ENCODE data around the gene PMS2.
"Not testable (repeated sequence)": the region's sequence is repeated elsewhere in the genome, so short reads cannot be mapped to it uniquely, and the experiment has no call there.

Gene PMS2, protein sequence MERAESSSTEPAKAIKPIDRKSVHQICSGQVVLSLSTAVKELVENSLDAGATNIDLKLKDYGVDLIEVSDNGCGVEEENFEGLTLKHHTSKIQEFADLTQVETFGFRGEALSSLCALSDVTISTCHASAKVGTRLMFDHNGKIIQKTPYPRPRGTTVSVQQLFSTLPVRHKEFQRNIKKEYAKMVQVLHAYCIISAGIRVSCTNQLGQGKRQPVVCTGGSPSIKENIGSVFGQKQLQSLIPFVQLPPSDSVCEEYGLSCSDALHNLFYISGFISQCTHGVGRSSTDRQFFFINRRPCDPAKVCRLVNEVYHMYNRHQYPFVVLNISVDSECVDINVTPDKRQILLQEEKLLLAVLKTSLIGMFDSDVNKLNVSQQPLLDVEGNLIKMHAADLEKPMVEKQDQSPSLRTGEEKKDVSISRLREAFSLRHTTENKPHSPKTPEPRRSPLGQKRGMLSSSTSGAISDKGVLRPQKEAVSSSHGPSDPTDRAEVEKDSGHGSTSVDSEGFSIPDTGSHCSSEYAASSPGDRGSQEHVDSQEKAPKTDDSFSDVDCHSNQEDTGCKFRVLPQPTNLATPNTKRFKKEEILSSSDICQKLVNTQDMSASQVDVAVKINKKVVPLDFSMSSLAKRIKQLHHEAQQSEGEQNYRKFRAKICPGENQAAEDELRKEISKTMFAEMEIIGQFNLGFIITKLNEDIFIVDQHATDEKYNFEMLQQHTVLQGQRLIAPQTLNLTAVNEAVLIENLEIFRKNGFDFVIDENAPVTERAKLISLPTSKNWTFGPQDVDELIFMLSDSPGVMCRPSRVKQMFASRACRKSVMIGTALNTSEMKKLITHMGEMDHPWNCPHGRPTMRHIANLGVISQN

DNA sequence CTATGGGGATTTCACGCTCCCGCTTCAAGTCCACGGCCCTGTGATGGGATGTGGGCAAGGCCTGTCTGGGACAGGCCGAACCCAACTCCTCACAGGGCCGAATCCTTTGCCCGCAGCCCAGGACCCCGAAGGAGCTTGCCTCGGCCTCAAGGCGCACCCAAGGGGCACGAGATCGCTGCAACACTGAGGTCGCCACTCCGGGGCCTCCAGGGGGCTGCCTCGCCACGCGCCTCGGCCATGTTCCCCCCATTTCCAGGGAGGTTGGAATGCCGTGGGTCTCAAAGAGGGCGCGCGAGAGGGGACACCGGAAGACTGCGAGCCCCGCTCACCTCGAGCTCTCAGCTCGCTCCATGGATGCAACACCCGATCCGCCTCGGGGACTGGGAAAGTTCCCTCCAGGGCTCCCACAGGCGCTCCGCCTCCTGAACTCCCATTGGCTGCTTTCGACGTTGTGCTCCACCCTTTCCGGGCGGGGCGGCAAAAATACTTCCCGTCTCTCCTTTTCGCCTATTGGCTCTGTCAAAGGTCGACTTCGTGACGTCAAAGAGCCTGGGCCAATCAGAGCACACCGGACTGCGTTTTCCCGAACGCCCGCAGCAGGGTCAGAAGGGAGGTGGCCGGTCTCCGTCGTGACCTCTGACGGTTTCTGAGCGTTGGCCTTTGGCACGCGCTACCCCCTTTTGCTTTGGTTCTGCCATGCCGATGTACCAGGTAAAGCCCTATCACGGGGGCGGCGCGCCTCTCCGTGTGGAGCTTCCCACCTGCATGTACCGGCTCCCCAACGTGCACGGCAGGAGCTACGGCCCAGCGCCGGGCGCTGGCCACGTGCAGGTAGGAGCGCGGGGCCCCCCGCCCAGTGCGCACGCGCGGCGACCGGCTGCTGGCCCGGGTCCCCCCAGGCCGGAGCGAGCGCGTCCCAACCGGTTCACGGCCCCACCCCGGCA is at the start of gene PMS2, which contains the start of gene AIMP2:
PMS2 (minus strand) TSS at position 382 of the 944 bp plus-strand sequence; CDS start at position 352, 30 bp downstream.
AIMP2 (plus strand) TSS at position 605 of the 944 bp plus-strand sequence; CDS start at position 697, 92 bp downstream.
- peak; percentile 99 to 100 for DNase-seq

GRCh38 chr7:6057316-6058129 is 48.7 kb upstream of the PMS2 start:
- DNase-seq, result no peak

GRCh38 chr7:6056616-6057015 is 47.8 kb upstream of the PMS2 start:
- DNase-seq, result no peak

DNA sequence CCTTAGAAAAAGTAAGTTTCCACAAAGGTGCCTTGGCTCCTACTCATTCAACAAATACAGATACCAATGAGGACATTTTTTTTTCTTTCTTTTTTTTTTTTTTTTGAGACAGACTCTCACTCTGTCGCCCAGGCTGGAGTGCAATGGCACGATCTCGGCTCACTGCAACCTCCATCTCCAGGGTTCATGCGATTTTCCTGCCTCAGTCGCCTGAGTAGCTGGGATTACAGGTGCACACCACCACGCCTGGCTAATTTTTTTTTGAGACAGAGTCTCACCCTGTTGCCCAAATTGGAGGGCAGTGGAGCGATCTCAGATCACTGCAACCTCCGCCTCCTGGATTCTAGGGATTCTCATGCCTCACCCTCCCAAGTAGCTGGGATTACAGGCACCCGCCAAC is 42.3 kb upstream of the PMS2 start:
- not testable (repeated sequence) for DNase-seq

DNA sequence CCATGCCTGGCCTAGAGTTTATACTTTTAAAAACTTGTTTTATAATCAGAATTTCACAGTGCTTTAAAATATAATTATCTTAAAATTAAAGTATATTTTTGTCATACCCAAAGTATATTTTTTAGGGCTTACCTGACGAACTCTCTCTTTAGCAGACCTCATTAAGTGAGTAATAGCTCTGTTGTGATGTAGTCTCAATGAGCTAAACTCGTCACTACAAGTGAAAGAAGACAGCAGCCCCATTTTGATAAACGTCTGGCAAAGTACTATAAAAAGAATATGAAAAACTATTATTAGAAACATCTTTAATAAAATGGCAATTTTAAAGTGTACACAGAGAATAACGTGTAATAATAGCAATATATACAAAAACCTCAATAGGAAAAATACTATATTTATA is 40.9 kb upstream of the PMS2 start:
- no peak for DNase-seq

DNA sequence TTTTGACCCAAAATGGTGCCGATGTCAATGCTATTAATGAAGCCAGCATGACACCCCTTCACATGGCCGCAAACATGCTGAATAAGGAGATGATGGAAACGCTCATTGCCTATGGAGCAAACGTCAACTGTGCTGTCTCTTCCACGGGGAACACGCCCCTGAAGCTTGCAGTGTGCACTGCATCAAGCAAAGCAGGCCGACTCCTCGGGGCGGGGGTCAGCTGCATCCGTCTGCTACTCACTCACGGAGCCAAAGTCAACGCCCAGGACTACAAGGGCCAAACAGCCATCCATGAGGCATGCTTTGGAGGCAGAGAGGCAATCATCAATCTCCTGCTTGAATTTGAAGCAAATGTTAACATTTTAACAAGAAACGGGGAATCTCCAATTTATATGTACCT is 26.8 kb upstream of the PMS2 start:
- DNase-seq, result no peak

- no peak for DNase-seq
Observed at GRCh38 chr7:6035165-6035564, 26.3 kb upstream of the PMS2 start.

- no peak for DNase-seq
Observed at GRCh38 chr7:6032641-6033040, 23.8 kb upstream of the PMS2 start.

- no peak for DNase-seq
Observed at GRCh38 chr7:6032167-6032566, 23.3 kb upstream of the PMS2 start.

DNA sequence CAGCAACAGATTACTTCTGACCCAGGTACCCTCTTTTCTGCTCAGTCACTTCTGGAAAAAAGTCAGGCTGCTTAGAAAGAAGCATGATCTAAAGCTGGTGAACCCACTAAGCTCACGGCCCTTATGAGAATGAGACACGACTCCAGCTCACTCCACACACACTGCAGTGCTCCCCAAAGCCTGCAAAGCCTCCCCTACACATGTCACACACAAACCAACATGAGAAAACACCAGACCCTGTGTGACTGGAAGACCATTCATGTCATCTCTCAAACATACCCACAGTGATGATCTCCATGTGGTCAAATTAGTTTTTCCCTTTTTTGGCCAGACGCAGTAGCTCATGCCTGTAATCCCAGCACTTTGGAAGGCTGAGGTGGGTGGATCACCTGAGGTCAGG is 22.7 kb upstream of the PMS2 start:
- DNase-seq, result no peak

- DNase-seq, result no peak
Observed at GRCh38 chr7:6030988-6031387, 22.1 kb upstream of the PMS2 start, which contains the start of gene ANKRD61. Gene ANKRD61 (plus strand): TSS chr7:6031376. CDS start chr7:6031376, 0 bp downstream.

GRCh38 chr7:6028563-6028962 is 19.7 kb upstream of the PMS2 start:
- no peak for DNase-seq

DNA sequence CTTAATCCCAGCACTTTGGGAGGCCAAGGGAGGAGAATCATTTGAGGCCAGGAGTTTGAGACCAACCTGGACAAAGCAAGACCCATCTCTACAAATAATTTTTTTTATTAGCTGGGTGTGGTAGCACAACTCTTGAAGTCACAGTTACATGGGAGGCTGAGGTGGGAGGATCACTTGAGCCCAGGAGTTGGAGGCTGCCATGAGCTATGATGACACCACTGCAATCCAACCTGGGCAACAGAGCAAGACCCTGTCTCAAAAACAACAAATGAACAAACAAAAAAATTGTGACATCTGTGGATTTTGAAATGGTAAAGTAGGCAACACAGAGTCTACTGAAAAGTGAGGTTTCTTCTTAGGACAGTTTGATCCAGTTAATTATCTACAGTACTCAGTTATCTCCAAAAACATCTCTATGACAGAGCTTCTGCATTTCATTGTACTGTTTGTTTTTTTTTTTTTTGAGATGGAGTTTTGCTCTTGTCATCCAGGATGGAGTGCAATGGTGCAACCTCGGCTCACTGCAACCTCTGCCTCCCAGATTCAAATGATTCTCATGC is 19.0 kb upstream of the PMS2 start:
- DNase-seq, result no peak

DNA sequence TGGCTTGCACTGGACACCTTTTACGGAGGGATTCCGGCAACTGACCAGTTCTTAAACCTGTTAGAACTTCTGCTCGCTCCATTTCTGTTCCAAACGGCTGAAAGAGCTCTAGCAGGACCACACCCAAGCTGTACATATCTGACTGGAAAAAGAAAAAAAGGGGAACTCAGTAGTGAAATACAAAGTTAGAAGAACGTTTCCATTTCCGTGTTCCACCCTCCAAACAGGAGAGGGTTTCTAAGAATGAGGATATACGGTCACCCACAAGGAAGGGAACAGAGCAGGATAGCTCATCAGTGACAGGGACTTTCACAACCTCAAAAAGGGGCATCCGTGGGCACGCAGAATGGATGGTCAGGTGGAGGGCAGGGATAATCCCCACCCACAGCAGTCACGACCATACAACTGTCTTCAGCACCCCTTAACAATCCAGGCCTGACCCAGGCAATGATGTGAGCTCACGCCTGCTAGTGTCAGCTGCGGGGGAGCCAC is 18.0 kb upstream of the PMS2 start:
- no peak for DNase-seq

DNA sequence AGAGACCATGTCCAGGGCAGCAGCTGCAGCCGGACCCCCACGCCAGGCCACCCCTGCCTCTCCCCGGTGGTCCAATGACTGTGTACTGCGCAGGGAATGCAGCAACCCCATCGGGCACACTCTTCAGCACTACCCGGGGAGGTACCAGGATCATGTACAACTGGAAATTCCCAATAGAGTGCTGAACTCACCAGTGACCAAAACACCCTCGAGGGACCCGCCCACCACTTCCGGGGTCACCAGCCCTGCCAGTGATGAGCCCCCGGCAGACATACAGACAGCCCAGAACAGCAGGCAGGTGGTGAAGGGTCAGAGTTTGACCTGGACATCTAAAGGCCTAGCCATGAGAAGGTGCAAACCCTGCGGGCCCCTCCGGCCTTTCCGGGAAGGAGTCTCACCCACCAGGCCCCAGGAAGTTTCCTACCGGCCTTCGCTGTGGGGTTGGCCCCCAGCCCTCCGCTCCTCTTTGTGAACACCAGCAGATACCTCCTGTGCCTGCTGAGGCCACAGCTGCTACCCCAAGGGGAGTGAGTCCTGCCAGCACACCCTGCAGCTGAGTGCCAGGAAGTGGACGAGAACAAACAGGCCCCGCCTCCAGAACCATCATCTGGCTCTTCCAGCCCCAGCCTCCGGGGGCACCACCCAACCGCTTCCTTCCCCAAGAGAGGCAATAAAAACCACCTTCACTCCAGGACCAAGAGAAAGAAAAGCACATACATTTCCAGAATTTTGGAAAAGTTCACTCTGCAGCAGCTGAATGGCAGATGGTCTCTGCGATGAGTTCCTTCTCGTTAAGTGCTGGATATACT is 17.4 kb upstream of the PMS2 start:
- DNase-seq, result peak; percentile 82 to 94

GRCh38 chr7:6023974-6024435 is 15.2 kb upstream of the PMS2 start:
- DNase-seq, result no peak

DNA sequence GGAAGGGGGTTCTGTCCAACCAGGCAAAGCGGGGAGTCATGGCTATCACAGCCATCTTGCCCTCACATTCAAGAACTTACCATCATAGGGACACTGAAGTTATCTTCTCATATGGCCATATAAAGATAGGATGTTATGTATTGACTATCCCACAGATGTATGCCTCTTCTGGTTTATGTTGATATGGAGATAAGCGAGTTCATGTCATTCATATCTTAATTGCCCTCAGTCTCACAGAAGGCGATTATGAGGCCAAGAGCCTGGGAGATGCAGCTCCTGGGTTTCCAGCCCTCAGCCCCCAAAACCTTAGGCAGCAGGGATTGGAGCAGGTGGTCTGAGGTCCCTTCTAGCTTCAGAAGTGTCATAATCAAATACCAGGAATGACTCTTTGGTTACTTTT is 13.9 kb upstream of the PMS2 start:
- DNase-seq, result no peak

GRCh38 chr7:6020371-6021286 is 11.8 kb upstream of the PMS2 start:
- DNase-seq, result peak; percentile 32 to 82

DNA sequence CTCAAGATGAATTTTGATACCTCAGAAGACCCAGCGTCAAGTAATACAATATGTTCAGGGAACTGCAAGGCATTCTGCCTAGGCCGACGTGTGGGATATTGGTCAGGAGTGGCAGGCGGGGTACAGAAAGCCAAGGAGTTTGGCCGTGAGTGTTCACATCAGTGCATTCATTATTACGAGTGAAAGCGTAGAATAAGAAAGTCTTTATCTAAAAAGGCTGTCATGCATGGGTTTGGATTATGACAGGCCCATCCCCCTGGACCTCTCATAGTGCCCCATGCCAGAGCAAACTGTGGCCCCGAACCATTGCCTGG is 7.8 kb upstream of the PMS2 start:
- DNase-seq, result no peak
